VCaP (cell line): Measurements from ENCODE around the gene KRT74.

Experiments
- H3K27ac ChIP-seq: fragments of 450-650 bp; 2 replicates; pipeline ENCODE4 v1.5.1; 2017
- TF ChIP-seq, protein P1 (sequence below): fragments of 450-650 bp; conservative IDR thresholded peaks from 2 replicates; pipeline ENCODE4 v1.5.1; 2017; ENCODE audit warnings: mild to moderate bottlenecking, moderate library complexity

Gene KRT74

DNA sequence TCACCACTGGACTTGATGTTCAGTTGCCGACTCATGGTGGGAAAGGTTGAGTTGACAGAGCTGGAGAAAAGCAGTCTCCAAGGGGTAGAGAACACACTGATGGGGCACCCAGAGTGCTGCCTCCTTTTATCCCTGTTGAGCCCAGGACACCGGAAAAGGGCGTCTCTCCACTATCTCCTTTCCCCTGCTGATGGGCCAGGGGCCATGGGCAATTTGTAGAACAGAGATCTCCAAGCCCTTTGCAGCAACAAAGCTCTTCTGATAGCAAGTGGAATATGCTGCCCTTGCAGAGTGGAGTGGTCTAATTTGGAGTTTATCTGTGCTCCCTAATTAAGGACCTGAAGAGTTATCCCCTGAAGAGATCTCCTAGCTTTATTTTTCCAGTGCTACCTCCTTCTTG lies at the start of gene KRT74:
TSS of gene KRT74 (minus strand) at position 101 of the 400 bp plus-strand sequence. CDS start at position 35, 66 bp downstream.
- TF ChIP-seq, protein P1, sequence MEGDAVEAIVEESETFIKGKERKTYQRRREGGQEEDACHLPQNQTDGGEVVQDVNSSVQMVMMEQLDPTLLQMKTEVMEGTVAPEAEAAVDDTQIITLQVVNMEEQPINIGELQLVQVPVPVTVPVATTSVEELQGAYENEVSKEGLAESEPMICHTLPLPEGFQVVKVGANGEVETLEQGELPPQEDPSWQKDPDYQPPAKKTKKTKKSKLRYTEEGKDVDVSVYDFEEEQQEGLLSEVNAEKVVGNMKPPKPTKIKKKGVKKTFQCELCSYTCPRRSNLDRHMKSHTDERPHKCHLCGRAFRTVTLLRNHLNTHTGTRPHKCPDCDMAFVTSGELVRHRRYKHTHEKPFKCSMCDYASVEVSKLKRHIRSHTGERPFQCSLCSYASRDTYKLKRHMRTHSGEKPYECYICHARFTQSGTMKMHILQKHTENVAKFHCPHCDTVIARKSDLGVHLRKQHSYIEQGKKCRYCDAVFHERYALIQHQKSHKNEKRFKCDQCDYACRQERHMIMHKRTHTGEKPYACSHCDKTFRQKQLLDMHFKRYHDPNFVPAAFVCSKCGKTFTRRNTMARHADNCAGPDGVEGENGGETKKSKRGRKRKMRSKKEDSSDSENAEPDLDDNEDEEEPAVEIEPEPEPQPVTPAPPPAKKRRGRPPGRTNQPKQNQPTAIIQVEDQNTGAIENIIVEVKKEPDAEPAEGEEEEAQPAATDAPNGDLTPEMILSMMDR: no peak
- H3K27ac ChIP-seq: no peak within 1 kb of the TSS

DNA sequence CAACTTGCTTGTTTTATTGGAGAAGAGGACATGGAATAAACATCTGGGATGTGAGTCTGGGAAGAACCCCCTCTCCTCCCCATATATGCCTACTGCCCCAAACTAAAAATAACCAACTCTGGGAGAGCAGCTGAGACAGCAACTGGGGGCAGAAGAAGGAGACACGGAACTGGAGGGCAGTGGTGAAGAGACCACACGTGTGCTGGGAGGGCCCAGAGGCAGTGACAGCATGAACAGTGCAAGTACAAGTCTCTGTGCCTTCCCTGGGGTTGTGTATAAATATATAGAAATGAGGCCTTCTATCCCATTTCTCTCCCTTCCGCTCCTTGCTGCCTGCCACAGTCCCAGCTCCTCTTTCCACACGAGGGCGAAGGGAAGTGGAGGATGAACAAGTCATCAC lies 48.7 kb upstream of the KRT74 start:
- TF ChIP-seq, protein P1: no peak
- no peak overlapping the region for H3K27ac ChIP-seq

DNA sequence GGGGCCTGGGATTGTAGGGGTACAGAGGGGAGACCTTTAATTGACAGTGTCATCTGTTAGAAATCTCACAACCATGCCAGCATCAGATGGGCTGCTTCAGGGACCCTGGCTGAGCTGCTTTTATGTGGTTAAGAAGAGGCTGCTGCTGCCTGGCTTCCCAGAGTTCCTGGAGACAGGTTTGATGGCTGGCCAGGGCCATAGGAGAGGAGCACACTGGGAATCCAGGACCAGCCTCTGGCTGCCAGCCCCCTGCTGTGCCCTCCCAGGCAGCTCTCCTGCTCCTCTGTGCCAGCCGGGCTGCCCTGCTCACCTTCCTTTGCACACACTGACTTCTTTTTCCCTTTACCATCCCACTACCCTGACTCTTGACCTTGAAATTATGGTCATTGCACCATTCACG lies 45.2 kb upstream of the KRT74 start:
- TF ChIP-seq, protein P1: no peak
- no peak overlapping the region for H3K27ac ChIP-seq

DNA sequence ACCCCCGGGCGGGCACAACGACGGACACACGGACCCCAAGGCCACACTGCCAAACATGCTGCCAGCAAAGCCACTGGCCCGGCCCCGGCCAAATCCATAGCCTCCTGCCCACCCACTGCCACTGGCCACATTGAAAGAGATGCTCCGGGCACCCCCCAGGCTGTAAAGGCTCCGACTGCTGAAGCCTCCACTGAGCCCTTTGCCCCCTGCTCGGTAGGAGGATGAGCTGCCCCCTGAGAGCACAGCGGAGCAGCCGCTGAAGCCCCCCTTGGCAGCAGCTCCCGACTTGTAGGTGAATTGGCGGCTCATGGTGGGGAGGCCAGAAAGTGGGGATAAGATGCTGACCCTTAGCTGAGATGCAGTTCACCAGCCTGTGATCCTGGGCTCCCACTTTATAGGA lies 44.6 kb upstream of the KRT74 start, which contains the start of gene KRT73:
TSS of gene KRT73 (minus strand) at position 344 of the 400 bp plus-strand sequence. CDS start at position 309, 35 bp downstream.
- H3K27ac ChIP-seq: no peak within 1 kb of the TSS
- TF ChIP-seq, protein P1: no peak

DNA sequence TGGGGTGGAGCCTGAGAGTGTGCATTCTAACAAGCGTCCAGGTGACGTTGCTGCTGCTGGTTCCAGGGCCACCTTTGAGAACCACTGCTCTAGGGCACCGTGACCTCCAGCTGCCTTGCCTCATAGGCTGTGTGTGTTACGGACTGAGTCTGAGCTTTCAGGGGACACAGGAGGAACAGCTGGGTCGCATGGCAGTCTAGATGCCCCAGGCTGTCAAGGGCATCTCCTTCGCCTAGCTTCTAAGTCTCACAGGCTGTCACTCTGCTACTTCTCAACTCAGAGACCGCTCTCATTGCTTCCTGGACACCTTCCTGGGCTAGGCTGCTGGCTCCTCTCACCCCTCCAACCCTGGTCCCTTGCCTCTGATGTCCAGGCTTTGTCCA lies 43.8 kb upstream of the KRT74 start:
- TF ChIP-seq, protein P1: no peak
- no peak overlapping the region for H3K27ac ChIP-seq

DNA sequence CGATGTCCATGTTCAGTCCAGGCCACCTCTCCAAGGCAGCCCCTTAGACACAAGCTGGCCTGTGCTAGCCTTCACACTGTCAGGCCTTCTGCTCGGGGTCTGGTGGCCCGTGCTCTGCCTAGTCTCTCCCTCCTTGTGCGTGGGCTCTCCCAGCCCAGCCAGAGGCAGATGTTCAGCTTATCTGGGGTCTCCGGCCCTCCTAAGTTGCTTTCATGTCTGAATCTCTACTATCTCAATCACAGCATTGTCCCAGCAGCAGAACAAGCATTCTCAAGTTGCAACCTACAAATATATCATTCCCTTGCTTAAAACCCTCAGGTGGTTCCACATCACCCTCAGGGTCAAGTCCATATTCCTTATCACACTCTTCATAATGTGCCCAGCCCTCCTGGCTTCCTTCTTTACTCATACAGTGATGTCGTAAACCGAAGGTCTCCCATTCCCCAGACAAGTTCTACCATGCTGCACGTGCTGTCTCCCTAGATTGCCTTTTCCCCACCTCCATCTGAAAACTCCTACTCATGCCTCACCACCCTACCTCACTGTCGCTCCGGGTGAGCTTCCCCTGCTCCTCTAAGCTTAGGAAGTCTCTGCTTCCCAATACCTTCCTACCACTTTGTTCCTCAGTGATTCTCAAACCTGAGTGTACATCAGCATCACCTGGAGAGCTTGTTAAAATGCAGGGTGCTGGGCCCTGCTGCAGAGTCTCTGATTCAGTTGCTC lies 43.2 kb upstream of the KRT74 start:
- TF ChIP-seq, protein P1: no peak
- no peak overlapping the region for H3K27ac ChIP-seq

DNA sequence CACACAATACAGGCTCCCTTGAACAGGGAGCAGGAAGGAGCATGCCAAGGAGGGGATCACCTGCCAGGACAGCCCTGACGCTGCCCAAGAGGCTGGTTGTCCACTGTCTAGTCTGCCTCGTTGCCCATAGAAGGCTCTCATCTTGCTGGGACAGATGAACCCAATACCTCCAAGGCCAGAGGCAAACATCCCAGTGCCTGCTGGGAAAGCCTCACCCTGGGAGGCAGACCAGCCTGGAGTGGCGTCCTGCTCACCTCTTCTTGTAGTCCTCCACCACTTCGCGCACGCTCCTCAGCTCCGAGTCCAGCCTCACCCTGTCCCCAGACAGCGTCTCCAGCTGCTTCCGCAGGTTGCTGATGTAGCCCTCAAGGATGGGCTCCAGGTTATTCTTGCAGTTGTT lies 42.3 kb upstream of the KRT74 start:
- TF ChIP-seq, protein P1: no peak
- H3K27ac ChIP-seq: no peak overlapping the region
